Activated naive CD8-positive, alpha-beta T cell treated with anti-CD3 and anti-CD28 coated beads, Interleukin-2, amount 10 ng/mL, durations not matched to agents 7 days and 5 days (primary cell): Measurements from ENCODE around the gene PPHLN1. TPM values are rescaled to one million over a fixed set of nuclear protein-coding genes. Genes with fewer than 3 reads are reported as not detected.
A peak's percentile ranks its signal among the peaks of the same experiment; 100 is the strongest.
"Not testable (repeated sequence)": the region's sequence is repeated elsewhere in the genome, so short reads cannot be mapped to it uniquely, and the experiment has no call there.

Source experiments
- ATAC-seq: fragments of 150-1000 bp; cut with Tn5 transposase; one replicate; pipeline ENCODE4 v1.10.0; 2021; ENCODE audit warnings: low read depth, moderate library complexity
- POLR2A ChIA-PET: fragments of 350-600 bp; sonication (Branson Sonifier 250); formaldehyde crosslinking; loops from one replicate; lab custom pipeline; 2021; ENCODE audit warnings: antibody characterized with exemption; lab: Charles Lee
- DNase-seq: peaks from one replicate; pipeline ENCODE4 v3.0.0; 2021
- H3K27ac Mint-ChIP-seq: one replicate; pipeline ENCODE4 v1.8.0; 2022; ENCODE audit warnings: mild to moderate bottlenecking, mixed read lengths
- H3K27me3 Mint-ChIP-seq: one replicate; pipeline ENCODE4 v1.8.0; 2022; ENCODE audit warnings: mild to moderate bottlenecking, moderate library complexity, mixed read lengths
- H3K36me3 Mint-ChIP-seq: one replicate; pipeline ENCODE4 v1.8.0; 2021; ENCODE audit warnings: mild to moderate bottlenecking, mixed read lengths
- H3K4me1 Mint-ChIP-seq: one replicate; pipeline ENCODE4 v1.8.0; 2021; ENCODE audit warnings: mixed read lengths
- H3K4me3 Mint-ChIP-seq: one replicate; pipeline ENCODE4 v1.8.0; 2022; ENCODE audit warnings: mild to moderate bottlenecking, moderate library complexity, mixed read lengths
- H3K9me3 Mint-ChIP-seq: one replicate; pipeline ENCODE4 v1.8.0; 2021; ENCODE audit warnings: mixed read lengths
- total RNA-seq, 2 experiments: library from RNA; stranded (reverse); gene quantifications; one replicate each; pipeline ENCODE4 v1.2.3, GENCODE V29; 2021

PPHLN1 gene
- total RNA-seq, 2 experiments from 2014 or later = 86.3 to 91.4 TPM

DNA sequence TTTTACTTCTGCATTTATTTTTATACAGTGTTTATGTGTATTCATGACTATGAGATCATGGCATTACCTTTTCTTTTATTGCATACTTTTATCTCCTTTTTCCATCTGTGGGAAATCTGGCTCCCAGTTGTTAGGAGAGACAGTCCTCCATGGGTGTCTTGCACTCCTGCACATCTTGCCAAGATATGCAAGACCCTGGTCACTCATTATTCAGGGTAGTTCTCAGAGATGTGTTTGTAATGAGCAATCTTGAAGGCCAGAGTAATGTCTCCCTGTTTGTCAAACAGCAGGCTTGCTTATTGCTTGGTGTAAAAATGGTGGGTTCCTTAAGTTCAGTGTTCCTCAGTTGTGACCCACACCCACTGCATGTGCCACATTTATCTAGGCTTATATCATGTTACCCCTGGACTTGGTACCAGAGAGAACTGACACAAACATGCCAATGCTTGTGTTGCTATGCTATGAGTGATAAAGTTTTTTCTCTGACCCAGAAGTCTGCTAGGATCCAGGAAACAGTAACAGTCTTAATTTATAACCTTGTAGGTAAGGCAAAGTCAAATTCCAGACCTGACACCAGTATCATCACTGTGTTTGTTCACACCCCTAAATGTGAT lies 36.8 kb downstream of the PPHLN1 start:
- H3K9me3 Mint-ChIP-seq = peaks cover 1% of the 10 kb centered on the region
- H3K27ac Mint-ChIP-seq = no peak overlapping the region
- DNase-seq (no peak), ATAC-seq (no peak)
- no peaks in the 10 kb centered on the region for H3K27me3 Mint-ChIP-seq
- POLR2A ChIA-PET = no interaction called here
- H3K4me1 Mint-ChIP-seq = peaks cover 10% of the 10 kb centered on the region
- no peak overlapping the region for H3K4me3 Mint-ChIP-seq
- H3K36me3 Mint-ChIP-seq = peaks cover 20% of the 10 kb centered on the region

DNA sequence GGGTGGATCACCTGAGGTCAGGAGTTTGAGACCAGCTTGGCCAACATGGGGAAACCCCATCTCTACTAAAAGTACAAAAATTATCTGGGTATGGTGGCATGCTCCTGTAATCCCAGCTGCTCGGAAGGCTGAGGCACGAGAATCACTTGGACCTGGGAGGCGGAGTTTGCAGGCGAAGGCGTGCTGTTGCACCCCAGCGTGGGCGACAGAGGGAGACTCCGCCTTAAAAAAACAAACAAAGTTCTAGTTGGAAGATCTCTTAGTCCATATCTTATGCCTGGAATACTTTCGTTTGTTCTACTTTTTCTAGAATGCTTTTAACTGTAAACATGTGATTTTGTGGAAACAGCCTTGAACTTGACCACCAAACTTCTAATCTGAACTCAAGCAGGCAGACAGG lies 38.7 kb downstream of the PPHLN1 start:
- ATAC-seq = no peak
- peaks cover 8% of the 10 kb centered on the region for H3K4me1 Mint-ChIP-seq
- no peak overlapping the region for H3K4me3 Mint-ChIP-seq
- H3K27me3 Mint-ChIP-seq = no peaks in the 10 kb centered on the region
- no peak for DNase-seq
- peaks cover 15% of the 10 kb centered on the region for H3K36me3 Mint-ChIP-seq
- no peak overlapping the region for H3K27ac Mint-ChIP-seq
- no peaks in the 10 kb centered on the region for H3K9me3 Mint-ChIP-seq
- POLR2A ChIA-PET = no interaction called here

DNA sequence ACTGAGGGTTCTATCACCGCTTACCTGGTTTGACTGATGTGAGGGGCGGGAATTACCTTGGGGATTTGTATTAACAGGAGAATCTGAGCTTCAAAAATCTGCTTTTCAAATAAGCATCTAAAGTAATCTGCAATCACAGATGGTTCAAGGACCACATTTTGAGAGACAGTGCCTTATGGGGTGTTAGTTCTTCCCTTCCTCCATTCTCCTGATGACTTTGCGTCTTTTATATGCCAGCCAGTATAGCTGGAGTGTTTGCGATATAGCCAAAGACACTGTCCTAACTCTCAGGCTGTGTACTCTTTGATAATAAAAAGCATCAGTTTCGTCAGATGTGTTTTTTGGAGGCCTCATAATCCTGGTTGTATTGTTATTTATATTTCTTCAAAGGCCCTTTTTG lies 39.5 kb downstream of the PPHLN1 start:
- H3K27ac Mint-ChIP-seq = no peak overlapping the region
- DNase-seq (no peak), ATAC-seq (no peak)
- H3K4me3 Mint-ChIP-seq = no peak overlapping the region
- H3K36me3 Mint-ChIP-seq = peaks cover 13% of the 10 kb centered on the region
- H3K9me3 Mint-ChIP-seq = no peaks in the 10 kb centered on the region
- H3K27me3 Mint-ChIP-seq = no peaks in the 10 kb centered on the region
- H3K4me1 Mint-ChIP-seq = peaks cover 5% of the 10 kb centered on the region
- POLR2A ChIA-PET = no interaction called here

DNA sequence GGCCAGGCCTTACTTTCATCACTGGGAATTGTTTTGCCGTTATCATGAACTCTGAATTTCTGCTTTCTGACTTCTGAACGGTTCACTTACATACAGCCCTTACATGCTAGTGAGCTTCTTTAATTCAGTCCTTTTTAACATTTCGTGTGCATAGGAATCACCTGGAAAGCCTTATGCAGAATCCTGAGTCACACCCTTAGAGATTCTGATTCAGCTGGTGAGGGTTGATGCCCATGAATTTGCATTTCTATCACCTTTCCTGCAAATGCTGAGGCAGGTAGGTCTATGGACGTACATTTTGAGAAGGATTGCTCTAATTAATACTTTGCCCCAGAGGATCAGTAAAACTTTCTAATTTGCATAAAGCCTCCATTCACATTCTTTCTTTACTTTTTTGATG lies 44.0 kb downstream of the PPHLN1 start:
- Mint-ChIP-seq H3K4me1 (no peaks in the 10 kb centered on the region), H3K9me3 (no peaks in the 10 kb centered on the region), H3K4me3 (no peak overlapping the region), H3K27me3 (no peaks in the 10 kb centered on the region), H3K36me3 (peaks cover 2% of the 10 kb centered on the region), H3K27ac (no peak overlapping the region)
- no peak for DNase-seq
- POLR2A ChIA-PET = no interaction called here
- no peak for ATAC-seq

DNA sequence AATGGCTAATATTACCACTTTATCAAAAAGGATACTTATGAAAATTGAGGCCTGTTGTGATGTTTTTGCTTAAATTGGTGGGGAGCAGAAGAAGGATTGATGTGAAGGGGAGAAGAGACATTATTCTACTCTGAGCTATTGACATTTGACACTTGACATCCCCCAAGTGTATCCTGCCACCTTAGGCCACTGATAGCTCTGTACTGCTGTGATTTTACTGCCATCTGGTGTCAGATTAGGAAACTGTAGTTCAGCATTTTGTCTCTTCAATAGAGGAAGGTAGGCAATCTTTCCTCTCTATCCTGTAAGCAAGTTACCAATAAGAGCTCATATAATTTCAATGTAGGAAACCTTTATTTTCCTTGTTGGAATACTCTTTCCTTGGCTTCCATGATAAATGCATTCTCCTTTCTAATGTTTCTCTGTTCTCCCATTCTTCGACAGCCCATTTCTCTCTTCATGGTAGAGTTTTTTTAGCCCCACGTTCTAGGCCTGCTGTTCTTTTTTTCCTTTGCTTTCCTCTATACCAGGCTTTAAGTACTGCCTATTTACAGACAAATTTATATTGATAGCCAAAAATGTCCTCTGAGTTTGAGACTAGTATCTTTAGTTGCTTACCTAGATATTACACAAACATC lies 46.3 kb downstream of the PPHLN1 start:
- H3K4me3 Mint-ChIP-seq = no peak overlapping the region
- DNase-seq = no peak
- POLR2A ChIA-PET = no interaction called here
- no peak overlapping the region for H3K27ac Mint-ChIP-seq
- no peaks in the 10 kb centered on the region for H3K4me1 Mint-ChIP-seq
- peaks cover 9% of the 10 kb centered on the region for H3K36me3 Mint-ChIP-seq
- no peaks in the 10 kb centered on the region for H3K27me3 Mint-ChIP-seq
- ATAC-seq = peak; percentile 86
- H3K9me3 Mint-ChIP-seq = no peaks in the 10 kb centered on the region

DNA sequence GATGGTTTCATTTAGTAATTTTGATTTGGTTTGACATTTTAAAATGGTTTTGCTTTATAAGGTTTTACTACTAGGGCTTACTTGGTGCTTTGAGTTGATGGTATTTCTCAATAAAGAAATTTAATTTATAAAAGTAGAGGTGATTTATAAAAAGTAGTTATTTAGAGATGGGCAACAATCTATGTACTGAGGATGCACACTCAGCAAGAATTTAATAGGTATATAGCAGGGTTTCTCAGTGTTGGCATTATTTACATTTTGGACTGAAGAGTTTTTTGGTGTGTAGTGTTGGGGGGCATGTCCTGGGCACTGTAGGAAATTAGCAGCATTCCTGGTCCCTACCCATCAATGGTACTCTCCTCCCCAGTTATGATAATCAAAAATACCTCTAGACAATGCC lies 47.7 kb downstream of the PPHLN1 start:
- H3K27me3 Mint-ChIP-seq = no peaks in the 10 kb centered on the region
- no peaks in the 10 kb centered on the region for H3K9me3 Mint-ChIP-seq
- H3K27ac Mint-ChIP-seq = no peak overlapping the region
- POLR2A ChIA-PET = no interaction called here
- H3K4me1 Mint-ChIP-seq = no peaks in the 10 kb centered on the region
- DNase-seq (no peak), ATAC-seq (no peak)
- H3K4me3 Mint-ChIP-seq = no peak overlapping the region
- peaks cover 10% of the 10 kb centered on the region for H3K36me3 Mint-ChIP-seq

DNA sequence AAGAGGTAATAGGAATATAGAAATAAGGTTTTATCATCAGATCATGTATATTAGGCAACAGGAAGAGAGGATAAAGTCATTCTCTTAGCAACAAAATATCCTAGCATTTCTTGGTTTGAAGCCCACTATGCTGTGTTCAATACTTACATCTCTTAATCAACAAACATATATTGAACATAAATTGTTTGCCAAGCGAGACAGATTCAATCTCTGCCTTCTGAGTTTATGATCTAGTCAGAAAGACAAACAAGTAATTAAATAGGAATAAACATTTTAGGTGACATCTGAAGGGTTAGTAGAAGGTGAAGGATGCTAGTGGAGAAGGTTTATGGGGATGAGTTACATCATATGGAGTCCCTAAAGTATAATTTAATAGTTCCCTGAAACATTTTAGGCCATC lies 54.8 kb downstream of the PPHLN1 start:
- Mint-ChIP-seq H3K27me3 (no peaks in the 10 kb centered on the region), H3K27ac (no peak overlapping the region), H3K4me3 (no peak overlapping the region), H3K4me1 (peaks cover 13% of the 10 kb centered on the region), H3K36me3 (peaks cover 35% of the 10 kb centered on the region), H3K9me3 (no peaks in the 10 kb centered on the region)
- POLR2A ChIA-PET = no interaction called here
- DNase-seq = no peak
- ATAC-seq = no peak

DNA sequence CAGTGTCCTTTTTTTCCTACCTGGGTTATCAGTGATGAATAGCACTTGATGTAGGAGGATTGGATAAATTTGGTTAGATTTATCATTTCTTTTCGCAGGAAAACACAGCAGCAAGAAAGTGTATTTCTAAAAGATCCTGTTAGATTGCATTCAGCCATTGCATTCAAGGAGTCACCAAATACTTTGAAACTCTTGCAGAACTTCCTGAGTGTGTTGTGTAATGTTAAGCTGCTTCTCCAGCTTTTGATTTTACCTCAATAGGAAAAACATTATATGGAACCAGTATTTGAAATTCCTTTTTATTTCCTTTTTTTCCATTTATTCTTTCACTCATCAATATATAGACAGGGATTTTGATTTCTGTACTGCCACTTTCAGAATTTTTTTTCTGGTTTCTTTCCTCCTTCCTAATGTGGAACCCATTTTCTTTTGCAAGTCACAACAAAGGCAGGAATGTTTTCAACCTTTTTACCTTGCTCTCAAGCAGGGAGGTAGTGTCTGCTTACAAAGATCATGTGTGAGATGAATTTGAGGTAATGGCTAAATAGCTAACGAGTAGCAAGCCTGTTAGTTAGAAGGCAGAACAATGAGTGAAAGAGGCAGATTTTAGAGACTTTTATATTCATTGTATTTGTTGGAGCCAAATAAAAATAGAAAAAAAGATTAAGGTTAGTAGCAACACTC lies 56.2 kb downstream of the PPHLN1 start:
- Mint-ChIP-seq H3K9me3 (no peaks in the 10 kb centered on the region), H3K27ac (no peak overlapping the region), H3K27me3 (no peaks in the 10 kb centered on the region), H3K36me3 (peaks cover 29% of the 10 kb centered on the region), H3K4me1 (peaks cover 13% of the 10 kb centered on the region), H3K4me3 (peak overlapping the region; percentile 31)
- POLR2A ChIA-PET = no interaction called here
- no peak for ATAC-seq
- no peak for DNase-seq

DNA sequence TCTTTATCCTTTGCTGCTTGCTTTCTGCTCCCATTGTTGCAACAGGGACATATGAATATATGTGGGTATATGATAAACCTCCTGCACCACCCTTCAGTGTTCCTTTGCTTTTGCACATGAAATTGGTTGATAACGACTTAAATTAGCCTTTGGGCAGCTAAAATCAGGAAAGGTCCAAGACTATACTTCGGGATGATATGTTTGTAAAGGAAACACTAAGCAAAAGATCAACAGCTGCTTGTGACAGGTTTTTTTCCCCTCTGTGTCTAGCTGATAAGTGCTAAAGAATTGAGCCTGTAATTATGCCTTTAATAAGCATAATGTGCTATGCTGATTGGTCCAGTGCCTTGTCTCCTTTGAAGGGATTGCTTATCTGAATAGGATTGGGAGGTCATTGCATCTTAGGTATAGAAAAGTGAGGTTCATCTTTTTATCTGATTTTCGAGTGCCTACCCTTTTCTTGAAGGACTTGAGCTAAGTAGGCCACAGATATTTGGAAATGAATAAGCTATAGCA lies 59.4 kb downstream of the PPHLN1 start:
- no peaks in the 10 kb centered on the region for H3K9me3 Mint-ChIP-seq
- H3K36me3 Mint-ChIP-seq = peaks cover 38% of the 10 kb centered on the region
- no peak overlapping the region for H3K27ac Mint-ChIP-seq
- H3K4me1 Mint-ChIP-seq = peaks cover 13% of the 10 kb centered on the region
- POLR2A ChIA-PET = no interaction called here
- no peak overlapping the region for H3K4me3 Mint-ChIP-seq
- no peak for DNase-seq
- no peak for ATAC-seq
- H3K27me3 Mint-ChIP-seq = no peaks in the 10 kb centered on the region

DNA sequence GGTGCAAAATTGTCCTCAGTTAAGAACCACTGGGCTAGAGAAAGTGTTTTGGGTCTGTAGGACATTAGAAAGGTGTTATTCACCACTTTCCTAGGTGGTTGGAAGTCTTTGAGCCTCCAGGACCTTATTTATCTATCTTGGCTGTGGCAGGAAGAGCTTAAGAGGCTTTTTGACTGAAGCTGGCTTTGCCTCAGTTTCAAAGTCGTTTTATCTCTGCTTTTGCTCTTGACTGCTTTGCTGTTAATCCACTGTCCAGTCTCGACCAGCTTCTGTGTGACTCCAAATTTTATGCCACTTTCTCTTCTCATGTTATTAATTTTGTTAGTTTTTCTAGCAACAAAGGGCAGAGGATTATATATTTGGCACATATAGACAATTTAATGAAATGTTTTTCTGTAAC lies 60.3 kb downstream of the PPHLN1 start:
- Mint-ChIP-seq H3K4me3 (no peak overlapping the region), H3K4me1 (peaks cover 7% of the 10 kb centered on the region)

DNA sequence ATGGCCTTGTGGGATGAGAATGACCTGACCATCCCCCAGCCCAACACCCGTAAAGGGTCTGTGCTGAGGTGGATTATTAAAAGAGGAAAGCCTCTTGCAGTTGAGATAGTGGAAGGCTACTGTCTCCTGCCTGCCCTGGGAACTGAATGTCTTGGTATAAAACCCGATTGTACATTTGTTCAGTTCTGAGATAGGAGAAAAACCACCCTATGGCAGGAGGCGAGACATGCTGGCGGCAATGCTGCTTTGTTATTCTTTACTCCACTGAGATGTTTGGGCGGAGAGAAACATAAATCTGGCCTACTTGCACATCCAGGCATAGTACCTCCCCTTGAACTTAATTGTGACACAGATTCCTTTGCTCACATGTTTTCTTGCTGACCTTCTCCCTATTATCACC lies 62.1 kb downstream of the PPHLN1 start:
- H3K36me3 Mint-ChIP-seq = peaks cover 26% of the 10 kb centered on the region
- H3K4me1 Mint-ChIP-seq, H3K27me3 Mint-ChIP-seq, H3K4me3 Mint-ChIP-seq, ATAC-seq, DNase-seq, H3K27ac Mint-ChIP-seq, H3K9me3 Mint-ChIP-seq, POLR2A ChIA-PET: not testable (repeated sequence)

More for the DNA sequence above, 60.3 kb downstream of the PPHLN1 start:
- Mint-ChIP-seq H3K27me3 (no peaks in the 10 kb centered on the region), H3K36me3 (peaks cover 29% of the 10 kb centered on the region), H3K27ac (no peak overlapping the region), H3K9me3 (no peaks in the 10 kb centered on the region)
- ATAC-seq (no peak), DNase-seq (no peak)
- POLR2A ChIA-PET = no interaction called here

DNA sequence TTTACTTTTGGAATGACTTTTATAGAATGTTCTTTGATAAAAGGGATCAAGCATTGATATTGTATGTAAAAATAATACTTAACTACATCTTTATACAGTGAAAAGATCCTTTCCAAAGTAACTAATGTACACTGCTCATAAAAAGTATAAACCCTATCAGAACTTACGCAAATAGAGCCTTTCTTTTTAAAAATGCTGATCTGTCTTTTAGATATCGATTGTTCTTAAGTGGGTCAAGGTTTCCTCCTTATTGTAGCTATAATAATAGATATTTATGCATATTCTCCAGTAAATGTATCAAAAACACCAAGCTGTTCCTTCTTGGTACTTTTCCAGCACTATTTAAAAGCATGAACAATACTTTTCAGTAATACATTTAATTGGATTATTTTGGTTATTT lies 68.5 kb downstream of the PPHLN1 start:
- ATAC-seq (no peak), DNase-seq (no peak)
- peaks cover 2% of the 10 kb centered on the region for H3K4me1 Mint-ChIP-seq
- H3K4me3 Mint-ChIP-seq = no peak overlapping the region
- no peaks in the 10 kb centered on the region for H3K9me3 Mint-ChIP-seq
- no peaks in the 10 kb centered on the region for H3K27me3 Mint-ChIP-seq
- peaks cover 14% of the 10 kb centered on the region for H3K36me3 Mint-ChIP-seq
- POLR2A ChIA-PET = no interaction called here
- H3K27ac Mint-ChIP-seq = no peak overlapping the region

DNA sequence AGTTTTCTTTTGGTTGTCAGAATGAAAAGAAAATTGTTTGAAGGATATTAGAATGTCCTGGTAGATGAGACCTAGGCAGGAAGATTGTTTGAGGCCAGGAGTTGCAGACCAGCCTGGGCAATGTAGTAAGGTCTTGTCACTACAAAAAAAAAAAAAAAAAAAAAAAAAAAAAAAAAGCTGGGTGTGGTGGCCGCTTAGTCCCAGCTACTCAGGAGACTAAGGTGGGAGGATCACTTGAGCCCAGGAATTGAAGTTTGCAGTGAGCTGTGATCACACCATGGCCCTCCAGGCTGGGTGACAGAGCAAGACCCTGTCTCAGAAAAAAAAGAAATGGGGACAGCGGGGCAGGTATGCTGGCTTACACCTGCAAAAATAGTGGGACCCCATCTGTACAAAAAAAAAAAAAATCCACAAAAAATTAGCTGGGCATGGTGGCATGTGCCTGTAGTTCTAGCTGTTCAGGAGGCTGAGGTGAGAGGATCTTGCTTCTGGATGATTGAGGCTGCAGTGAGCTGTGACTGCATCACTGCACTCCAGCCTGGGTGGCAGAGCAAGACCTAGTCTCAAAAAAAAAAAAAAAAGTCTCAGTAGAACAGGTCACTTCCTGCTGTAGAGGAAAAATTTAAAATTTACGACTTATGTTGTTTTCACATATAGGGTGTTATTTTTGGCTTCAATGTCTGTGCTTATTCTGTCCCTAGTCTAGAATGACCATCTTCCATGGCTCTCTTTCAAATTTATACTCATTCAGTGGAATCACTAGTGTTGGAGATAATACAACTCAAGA lies 70.7 kb downstream of the PPHLN1 start:
- H3K27ac Mint-ChIP-seq = no peak overlapping the region
- no peak for DNase-seq
- no peak for ATAC-seq

More for the DNA sequence above, 70.7 kb downstream of the PPHLN1 start:
- Mint-ChIP-seq H3K36me3 (peaks cover 20% of the 10 kb centered on the region), H3K27me3 (no peaks in the 10 kb centered on the region), H3K9me3 (no peaks in the 10 kb centered on the region), H3K4me1 (peaks cover 2% of the 10 kb centered on the region), H3K4me3 (no peak overlapping the region)
- POLR2A ChIA-PET = interaction anchor here (0.6 to 0.7 kb wide), 2 partner anchors 62 to 69 kb away, joined by 3 to 4 read pairs; no protein-coding TSS in a partner anchor
